ENCODE results near the gene HMGCS1.

DNA sequence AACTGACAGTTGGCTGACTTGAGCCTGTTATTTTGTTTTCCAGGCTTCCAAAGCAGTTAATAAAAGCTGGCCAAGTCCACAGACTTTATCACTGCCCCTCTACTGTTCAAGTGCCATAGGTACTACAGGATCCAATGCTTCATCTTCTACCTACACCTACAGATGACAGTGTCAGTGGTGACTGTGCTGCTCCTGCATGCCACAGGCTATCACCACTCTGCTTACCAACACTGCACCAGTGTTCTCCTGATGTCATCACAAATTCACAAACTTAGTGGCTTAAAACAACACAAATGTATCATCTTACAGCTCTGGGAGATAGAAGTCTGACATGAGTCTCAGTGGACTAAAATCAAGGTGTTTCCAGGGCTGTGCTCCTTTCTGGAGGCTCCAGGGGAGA lies 26.6 kb downstream of the HMGCS1 start:
- TF ChIP-seq, protein P1, sequence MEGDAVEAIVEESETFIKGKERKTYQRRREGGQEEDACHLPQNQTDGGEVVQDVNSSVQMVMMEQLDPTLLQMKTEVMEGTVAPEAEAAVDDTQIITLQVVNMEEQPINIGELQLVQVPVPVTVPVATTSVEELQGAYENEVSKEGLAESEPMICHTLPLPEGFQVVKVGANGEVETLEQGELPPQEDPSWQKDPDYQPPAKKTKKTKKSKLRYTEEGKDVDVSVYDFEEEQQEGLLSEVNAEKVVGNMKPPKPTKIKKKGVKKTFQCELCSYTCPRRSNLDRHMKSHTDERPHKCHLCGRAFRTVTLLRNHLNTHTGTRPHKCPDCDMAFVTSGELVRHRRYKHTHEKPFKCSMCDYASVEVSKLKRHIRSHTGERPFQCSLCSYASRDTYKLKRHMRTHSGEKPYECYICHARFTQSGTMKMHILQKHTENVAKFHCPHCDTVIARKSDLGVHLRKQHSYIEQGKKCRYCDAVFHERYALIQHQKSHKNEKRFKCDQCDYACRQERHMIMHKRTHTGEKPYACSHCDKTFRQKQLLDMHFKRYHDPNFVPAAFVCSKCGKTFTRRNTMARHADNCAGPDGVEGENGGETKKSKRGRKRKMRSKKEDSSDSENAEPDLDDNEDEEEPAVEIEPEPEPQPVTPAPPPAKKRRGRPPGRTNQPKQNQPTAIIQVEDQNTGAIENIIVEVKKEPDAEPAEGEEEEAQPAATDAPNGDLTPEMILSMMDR (IDR thresholded peaks at IDR 0.05) = no peak
- no peak for TF ChIP-seq POLR2A (IDR thresholded peaks at IDR 0.05)

All from body of pancreas (tissue), 4 donors.